BLaER1 treated with 17β-estradiol and CSF1 and Interleukin-3, amounts not matched to agents 10 nM and 100 nM (cell line): Measurements from ENCODE around the gene IRAG1.

Experiments
- H3K27ac ChIP-seq, 11 experiments: shearing (Covaris generic); formaldehyde crosslinking; 2 replicates each; pipeline ENCODE4 v1.8.1; 2022
- H3K27me3 ChIP-seq, 11 experiments: shearing (Covaris generic); formaldehyde crosslinking; 2 replicates each; pipeline ENCODE4 v1.8.1; 2022
- H3K36me3 ChIP-seq, 11 experiments: shearing (Covaris generic); formaldehyde crosslinking; 2 replicates each; pipeline ENCODE4 v1.8.1; 2022
- H3K4me1 ChIP-seq, 10 experiments: shearing (Covaris generic); formaldehyde crosslinking; 2 replicates each; pipeline ENCODE4 v1.8.1; 2022
- H3K4me2 ChIP-seq, 11 experiments: shearing (Covaris generic); formaldehyde crosslinking; 2 replicates each; pipeline ENCODE4 v1.8.1; 2022
- H3K4me3 ChIP-seq, 10 experiments: shearing (Covaris generic); formaldehyde crosslinking; 2 replicates each; pipeline ENCODE4 v1.8.1; 2022
- H3K9ac ChIP-seq, 11 experiments: shearing (Covaris generic); formaldehyde crosslinking; 2 replicates each; pipeline ENCODE4 v1.8.1; 2022
- H3K9me3 ChIP-seq, 11 experiments: shearing (Covaris generic); formaldehyde crosslinking; replicated peaks in 1 of 11; 2 replicates each; pipeline ENCODE4 v1.8.1; 2022
- H4K20me1 ChIP-seq, 11 experiments: shearing (Covaris generic); formaldehyde crosslinking; 2 replicates each; pipeline ENCODE4 v1.8.1; 2022
- Cebpa-rat ChIP-seq, 11 experiments: shearing (Covaris generic); IDR thresholded peaks; 2 replicates each; pipeline ENCODE4 v1.8.1; 2022

The IRAG1 gene

GRCh38 chr11:10716122-10716521, 22.6 kb upstream of the IRAG1 start:
- Histone ChIP-seq H3K9ac (no peak overlapping the region), H3K9me3 (peaks cover 0 to 4% (median 0%) of the 10 kb centered on the region in 11 experiments; a peak in 2 of 22 replicates), H3K4me2 (no peak overlapping the region), H3K4me1 (0 out of 20 replicates have a peak, but pooled peaks cover 0 to under 1% (median 0%) of the 10 kb centered on the region in 10 experiments), H4K20me1 (no peaks in the 10 kb centered on the region), H3K4me3 (no peak overlapping the region), H3K27me3 (peaks cover 0 to 62% (median 0%) of the 10 kb centered on the region in 11 experiments; a peak in 5 of 22 replicates), H3K27ac (no peak overlapping the region), H3K36me3 (no peaks in the 10 kb centered on the region)
- TF ChIP-seq Cebpa-rat (IDR thresholded peaks at IDR 0.05) = no peak

DNA sequence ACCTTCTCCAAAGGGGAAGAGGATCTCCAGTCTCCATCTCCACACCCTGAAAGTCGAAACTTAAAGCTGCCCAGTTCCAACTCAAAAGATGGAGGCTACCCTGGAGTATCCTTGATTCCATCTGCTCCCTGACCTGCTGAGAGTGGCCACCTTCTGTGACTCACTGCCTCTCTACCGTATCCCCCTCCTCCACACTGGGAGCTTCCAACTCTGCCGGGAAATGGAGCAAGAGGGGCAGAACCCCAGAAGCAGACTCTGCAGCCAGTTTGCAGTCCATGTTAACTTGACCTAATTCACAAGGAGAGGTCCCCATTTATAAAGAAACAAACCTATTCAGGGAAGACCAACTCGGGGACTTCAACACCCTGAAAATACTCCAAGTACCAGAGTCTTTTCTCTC, 22.0 kb upstream of the IRAG1 start:
- Histone ChIP-seq H3K4me3 (no peak overlapping the region), H3K9me3 (peaks cover 0 to 3% (median 0%) of the 10 kb centered on the region in 11 experiments; a peak in 2 of 22 replicates), H3K9ac (no peak overlapping the region), H3K27ac (no peak overlapping the region), H3K27me3 (peaks cover 0 to 57% (median 0%) of the 10 kb centered on the region in 11 experiments; a peak in 5 of 22 replicates), H3K4me2 (no peak overlapping the region), H3K36me3 (no peaks in the 10 kb centered on the region), H3K4me1 (no peaks in the 10 kb centered on the region), H4K20me1 (no peaks in the 10 kb centered on the region)
- no peak for TF ChIP-seq Cebpa-rat (IDR thresholded peaks at IDR 0.05)

DNA sequence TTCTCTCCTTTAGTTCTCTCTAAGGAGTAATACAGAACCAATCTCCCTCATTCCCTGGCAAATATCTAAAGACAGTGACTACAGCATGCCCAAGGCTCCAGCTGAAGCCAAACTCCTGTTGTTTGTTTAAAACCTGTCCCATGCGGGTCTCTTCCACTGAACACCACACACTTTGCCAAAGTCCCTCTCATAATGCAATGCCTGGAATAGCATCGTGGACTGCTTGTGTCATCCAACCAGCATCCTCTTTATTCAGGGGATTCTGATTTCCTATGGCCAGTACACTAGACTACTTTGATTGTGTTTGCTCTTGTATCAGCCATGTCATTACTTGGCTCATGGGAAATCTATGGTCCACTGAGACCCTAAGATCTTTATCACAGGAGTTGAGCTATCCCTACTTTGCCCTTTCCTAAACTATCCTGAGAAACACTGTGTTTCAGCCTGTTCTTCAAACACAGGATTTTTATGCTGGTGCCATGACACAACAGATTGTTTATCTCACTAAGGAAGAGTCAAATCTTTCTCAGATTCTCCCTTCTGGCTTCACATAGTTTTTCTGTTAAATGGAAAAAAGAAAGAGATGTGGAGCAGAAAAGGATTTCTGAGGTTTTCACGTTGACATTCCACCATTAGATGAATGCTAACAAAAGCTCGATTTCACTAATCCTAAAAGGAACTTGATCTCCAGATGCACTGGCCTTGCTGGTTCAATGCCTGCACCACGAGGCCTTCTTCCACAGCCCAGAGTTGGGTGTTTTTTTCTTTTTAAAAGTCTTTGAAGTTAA, 15.9 kb upstream of the IRAG1 start:
- Histone ChIP-seq H3K36me3 (no peaks in the 10 kb centered on the region), H4K20me1 (no peaks in the 10 kb centered on the region), H3K9ac (no peak overlapping the region), H3K27me3 (0 out of 22 replicates have a peak, but pooled peaks cover 0 to 10% (median 0%) of the 10 kb centered on the region in 11 experiments), H3K27ac (no peak overlapping the region), H3K4me1 (no peaks in the 10 kb centered on the region), H3K4me2 (no peak overlapping the region), H3K4me3 (no peak overlapping the region), H3K9me3 (no peaks in the 10 kb centered on the region)
- TF ChIP-seq Cebpa-rat (IDR thresholded peaks at IDR 0.05) = no peak

DNA sequence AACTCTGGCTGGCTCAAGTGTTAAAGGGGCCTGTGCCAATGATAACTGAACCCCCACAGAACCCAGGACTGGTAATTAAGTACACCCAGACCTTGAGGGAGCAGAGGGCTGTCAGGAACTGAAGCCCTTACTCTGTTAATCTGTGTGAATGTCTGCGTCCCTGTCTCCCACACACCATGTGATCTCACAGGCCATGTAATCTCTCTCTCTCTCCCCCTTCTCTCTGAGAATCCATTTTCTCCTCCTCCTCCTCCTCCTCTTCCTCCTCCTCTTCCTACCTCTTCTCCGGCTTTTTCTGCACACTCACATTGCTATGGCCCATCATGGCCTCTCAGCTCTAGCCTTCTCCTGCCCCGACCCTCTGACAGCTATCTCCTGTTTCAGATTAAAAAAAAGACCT, 14.6 kb upstream of the IRAG1 start:
- H3K9me3 ChIP-seq = no peaks in the 10 kb centered on the region
- no peak overlapping the region for H3K4me2 ChIP-seq
- no peak for TF ChIP-seq Cebpa-rat (IDR thresholded peaks at IDR 0.05)
- H4K20me1 ChIP-seq = no peaks in the 10 kb centered on the region
- H3K27ac ChIP-seq = no peak overlapping the region
- H3K9ac ChIP-seq = no peak overlapping the region
- no peaks in the 10 kb centered on the region for H3K36me3 ChIP-seq
- H3K27me3 ChIP-seq = 0 out of 22 replicates have a peak, but pooled peaks cover 0 to 10% (median 0%) of the 10 kb centered on the region in 11 experiments
- H3K4me1 ChIP-seq = no peaks in the 10 kb centered on the region
- no peak overlapping the region for H3K4me3 ChIP-seq

DNA sequence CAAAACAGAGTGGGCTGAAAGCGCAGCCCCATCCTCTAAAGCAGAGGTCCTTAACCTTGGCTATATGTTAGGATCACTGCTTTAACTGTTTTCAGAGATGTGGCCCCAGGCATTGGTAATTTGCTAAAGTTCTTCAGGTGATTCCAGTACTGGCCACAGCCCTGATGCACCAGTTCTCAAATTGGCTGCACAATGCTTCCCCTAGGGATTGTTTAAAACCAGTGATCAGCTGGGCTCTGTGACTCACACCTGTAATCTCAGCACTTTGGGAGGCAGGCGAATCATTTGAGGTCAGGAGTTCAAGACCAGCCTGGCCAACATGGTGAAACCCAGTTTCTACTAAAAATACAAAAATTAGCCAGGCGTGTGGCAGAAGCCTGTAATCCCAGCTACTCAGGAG, 8.4 kb upstream of the IRAG1 start:
- H3K27me3 ChIP-seq = no peaks in the 10 kb centered on the region
- H3K4me1 ChIP-seq = peaks cover 1 to 7% (median 3%) of the 10 kb centered on the region in 10 experiments; a peak in 19 of 20 replicates
- no peak overlapping the region for H3K27ac ChIP-seq
- no peaks in the 10 kb centered on the region for H4K20me1 ChIP-seq
- 0 out of 22 replicates have a peak, but pooled peaks cover 0 to 6% (median 0%) of the 10 kb centered on the region in 11 experiments for H3K36me3 ChIP-seq
- peaks cover 14 to 25% (median 16%) of the 10 kb centered on the region in 11 experiments for H3K9me3 ChIP-seq
- H3K4me3 ChIP-seq = no peak overlapping the region
- TF ChIP-seq Cebpa-rat (IDR thresholded peaks at IDR 0.05) = no peak
- H3K4me2 ChIP-seq = no peak overlapping the region
- no peak overlapping the region for H3K9ac ChIP-seq

DNA sequence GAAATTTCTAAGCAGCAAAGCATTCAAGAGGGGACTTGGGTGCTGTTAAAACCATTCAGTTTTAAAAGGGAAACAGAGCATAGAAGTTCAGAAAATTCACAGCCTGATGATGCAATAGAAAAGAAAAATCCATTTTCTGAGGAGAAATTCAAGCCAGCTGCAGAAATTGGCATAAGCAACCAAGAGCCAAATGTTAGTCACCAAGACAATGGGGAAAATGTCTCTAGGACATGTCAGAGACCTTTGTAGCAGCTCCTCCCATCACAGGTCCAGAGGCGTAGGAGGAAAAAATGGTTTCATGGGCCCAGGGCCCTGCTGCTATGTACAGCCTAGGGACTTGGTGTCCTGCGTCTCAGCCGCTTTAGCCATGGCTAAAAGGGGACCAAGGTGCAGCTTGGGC, 5.5 kb upstream of the IRAG1 start:
- TF ChIP-seq Cebpa-rat (IDR thresholded peaks at IDR 0.05) = peak in 1 of 11 experiments; percentile 49; a peak in 2 of 22 replicates
- Histone ChIP-seq H3K9ac (no peak overlapping the region), H3K4me1 (peaks cover 10 to 20% (median 15%) of the 10 kb centered on the region in 10 experiments), H3K4me3 (no peak overlapping the region), H3K4me2 (no peak overlapping the region), H3K27me3 (no peaks in the 10 kb centered on the region), H3K36me3 (0 out of 22 replicates have a peak, but pooled peaks cover 0 to 6% (median 0%) of the 10 kb centered on the region in 11 experiments), H3K27ac (no peak overlapping the region), H4K20me1 (no peaks in the 10 kb centered on the region), H3K9me3 (peaks cover 14 to 25% (median 16%) of the 10 kb centered on the region in 11 experiments)

DNA sequence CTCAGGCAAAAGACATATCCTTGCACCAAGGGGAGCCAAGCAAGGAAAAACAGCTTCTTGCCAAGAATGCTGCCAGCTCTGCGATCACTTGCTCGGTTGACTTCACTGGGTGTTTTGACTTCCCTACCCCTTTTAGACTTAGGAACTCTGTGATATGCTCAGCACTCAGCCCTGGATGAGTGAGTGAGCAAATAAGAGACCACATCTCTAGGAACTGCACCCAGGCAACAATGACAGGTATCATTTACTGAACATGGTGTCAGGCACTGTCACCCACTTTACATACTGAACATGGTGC, 3.7 kb upstream of the IRAG1 start:
- peak overlapping the region in 10 of 11 experiments; percentile 29 to 70 (median 47); a peak in 15 of 22 replicates for H3K4me2 ChIP-seq
- peaks cover 12 to 20% (median 16%) of the 10 kb centered on the region in 10 experiments for H3K4me1 ChIP-seq
- H3K4me3 ChIP-seq = no peak overlapping the region
- 0 out of 22 replicates have a peak, but pooled peaks cover 0 to 6% (median 0%) of the 10 kb centered on the region in 11 experiments for H3K36me3 ChIP-seq
- no peak overlapping the region for H3K9ac ChIP-seq
- TF ChIP-seq Cebpa-rat (IDR thresholded peaks at IDR 0.05) = no peak
- no peaks in the 10 kb centered on the region for H3K27me3 ChIP-seq
- no peak overlapping the region for H3K27ac ChIP-seq
- H3K9me3 ChIP-seq = peaks cover 14 to 25% (median 16%) of the 10 kb centered on the region in 11 experiments
- H4K20me1 ChIP-seq = no peaks in the 10 kb centered on the region

DNA sequence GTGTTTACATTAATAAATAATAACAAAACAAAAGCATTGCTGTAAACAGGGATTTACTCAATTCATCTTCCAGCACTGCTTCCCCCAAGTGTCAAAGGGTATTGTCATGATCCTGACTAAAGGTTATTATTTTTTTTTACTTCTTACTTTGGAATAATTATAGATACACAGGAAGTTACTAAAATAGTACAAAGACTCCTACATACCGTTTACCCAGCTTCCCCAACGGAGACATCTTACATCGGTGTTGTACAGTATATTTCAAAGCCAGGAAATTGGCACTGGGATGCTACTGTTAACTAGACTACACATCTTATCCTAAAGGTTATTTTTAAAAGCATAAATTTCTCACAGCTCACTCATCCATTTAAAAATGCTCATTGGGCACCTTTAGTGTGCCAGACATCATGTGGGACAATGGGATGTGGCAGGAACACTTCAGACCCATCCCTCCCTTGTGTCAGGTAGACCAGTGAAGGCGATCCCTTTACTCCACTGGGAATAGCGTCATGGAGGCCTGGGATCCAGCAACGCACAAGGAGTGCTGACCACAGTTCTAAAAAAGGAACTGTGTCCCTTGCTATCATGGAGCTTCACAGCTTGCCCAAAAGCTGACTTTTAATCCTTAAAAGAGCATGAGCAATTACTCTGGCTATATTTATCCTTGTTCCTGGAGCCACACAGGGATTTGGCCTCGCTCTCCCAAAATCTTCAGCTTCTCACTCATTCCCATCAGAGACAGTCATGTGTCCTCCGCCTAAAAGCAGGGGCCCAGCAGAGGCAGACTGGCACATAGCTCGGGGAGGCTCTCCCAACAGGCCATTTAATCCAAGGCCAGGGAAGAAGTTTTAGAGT, 3.1 kb upstream of the IRAG1 start:
- Histone ChIP-seq H3K4me3 (no peak overlapping the region), H3K36me3 (0 out of 22 replicates have a peak, but pooled peaks cover 0 to 6% (median 0%) of the 10 kb centered on the region in 11 experiments), H3K9ac (no peak overlapping the region), H3K4me1 (peaks cover 12 to 19% (median 15%) of the 10 kb centered on the region in 10 experiments), H4K20me1 (no peaks in the 10 kb centered on the region), H3K4me2 (peak overlapping the region; percentile 29 to 70 (median 51)), H3K9me3 (peaks cover 14 to 25% (median 16%) of the 10 kb centered on the region in 11 experiments), H3K27ac (no peak overlapping the region), H3K27me3 (no peaks in the 10 kb centered on the region)
- no peak for TF ChIP-seq Cebpa-rat (IDR thresholded peaks at IDR 0.05)

GRCh38 chr11:10695833-10696232, 2.3 kb upstream of the IRAG1 start:
- peaks cover 12 to 19% (median 15%) of the 10 kb centered on the region in 10 experiments for H3K4me1 ChIP-seq
- no peak overlapping the region for H3K4me3 ChIP-seq
- H3K27ac ChIP-seq = no peak overlapping the region
- TF ChIP-seq Cebpa-rat (IDR thresholded peaks at IDR 0.05) = no peak
- no peaks in the 10 kb centered on the region for H4K20me1 ChIP-seq
- peaks cover 14 to 25% (median 16%) of the 10 kb centered on the region in 11 experiments for H3K9me3 ChIP-seq
- no peaks in the 10 kb centered on the region for H3K27me3 ChIP-seq
- H3K4me2 ChIP-seq = peak overlapping the region in 8 of 11 experiments; percentile 29 to 70 (median 47); a peak in 7 of 22 replicates
- 0 out of 22 replicates have a peak, but pooled peaks cover 0 to 6% (median 0%) of the 10 kb centered on the region in 11 experiments for H3K36me3 ChIP-seq
- H3K9ac ChIP-seq = no peak overlapping the region
